ENCODE results near the gene TAL1.
"Not testable (repeated sequence)": the region's sequence is repeated elsewhere in the genome, so short reads cannot be mapped to it uniquely, and the experiment has no call there.

TAL1 gene

DNA sequence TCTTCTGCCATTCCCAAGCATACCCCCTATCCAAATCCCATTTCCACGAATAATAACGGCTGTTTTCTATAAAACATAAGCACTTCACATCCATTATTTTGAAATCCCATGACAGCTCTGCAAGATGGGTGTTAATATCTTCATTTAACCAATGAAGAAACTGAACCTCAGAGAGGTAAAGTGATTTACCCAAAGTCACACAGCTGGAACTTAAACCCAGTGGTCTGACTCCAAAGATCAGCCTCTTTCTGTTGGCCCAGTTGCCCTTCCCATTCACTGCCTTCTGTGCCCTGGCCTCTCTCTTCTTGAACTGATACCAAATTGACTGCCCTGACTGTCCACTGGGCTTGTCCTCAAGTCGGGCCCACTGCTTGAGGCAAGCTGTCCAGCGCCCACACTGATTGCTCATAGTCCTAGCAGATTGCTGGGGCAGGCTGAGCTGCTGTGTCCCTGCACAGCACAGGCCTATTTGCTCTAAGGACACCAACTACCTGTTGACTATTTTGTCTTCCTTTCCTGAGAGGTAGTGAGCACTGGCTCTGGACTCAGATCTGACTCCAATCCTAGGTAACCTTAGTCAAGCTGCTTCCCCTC, 19.3 kb downstream of the TAL1 start:
- intact Hi-C loops (cut with micrococcal nuclease): no loop called here

GRCh38 chr1:47211796-47212269, 20.2 kb downstream of the TAL1 start:
- Mint-ChIP-seq H3K27me3 (peaks cover 17% of the 10 kb centered on the region), H3K9me3 (no peaks in the 10 kb centered on the region), H3K36me3 (ENCODE audit: low read depth) (no peaks in the 10 kb centered on the region), H3K27ac (no peak overlapping the region), H3K4me1 (ENCODE audit: low read depth) (peaks cover 20% of the 10 kb centered on the region), H3K4me3 (peak overlapping the region; percentile 27)
- intact Hi-C loops (cut with micrococcal nuclease): no loop called here

More for the DNA sequence above, 19.3 kb downstream of the TAL1 start:
- H3K27ac Mint-ChIP-seq: no peak overlapping the region
- no peak overlapping the region for H3K4me3 Mint-ChIP-seq
- no peaks in the 10 kb centered on the region for H3K9me3 Mint-ChIP-seq
- H3K4me1 Mint-ChIP-seq (ENCODE audit: low read depth): peaks cover 21% of the 10 kb centered on the region
- no peaks in the 10 kb centered on the region for H3K36me3 Mint-ChIP-seq (ENCODE audit: low read depth)
- H3K27me3 Mint-ChIP-seq: peaks cover 20% of the 10 kb centered on the region

DNA sequence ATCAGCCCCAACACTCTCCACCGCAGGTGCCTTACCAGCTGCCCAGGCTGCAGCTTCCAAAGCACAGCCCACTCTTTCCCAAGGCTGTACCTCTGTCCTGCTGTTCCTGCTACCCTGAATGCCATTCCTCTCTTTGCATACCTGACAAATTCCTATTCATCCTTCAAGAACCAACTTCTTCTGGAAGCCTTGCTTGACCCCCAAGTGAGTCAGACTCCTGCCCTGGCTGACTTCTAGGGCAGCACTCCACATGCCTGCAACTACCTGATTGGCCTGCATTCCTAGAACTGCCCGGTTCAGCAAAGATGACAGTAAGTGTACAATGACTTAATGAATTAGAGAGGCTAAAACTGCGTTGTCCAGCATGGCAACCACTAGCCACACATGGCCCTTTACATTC, 21.4 kb downstream of the TAL1 start:
- no peak overlapping the region for H3K4me3 Mint-ChIP-seq
- H3K9me3 Mint-ChIP-seq: no peaks in the 10 kb centered on the region
- H3K27me3 Mint-ChIP-seq: peaks cover 22% of the 10 kb centered on the region
- H3K36me3 Mint-ChIP-seq (ENCODE audit: low read depth): no peaks in the 10 kb centered on the region
- H3K27ac Mint-ChIP-seq: peak overlapping the region; percentile 64
- intact Hi-C loops (cut with micrococcal nuclease): no loop called here
- peaks cover 12% of the 10 kb centered on the region for H3K4me1 Mint-ChIP-seq (ENCODE audit: low read depth)

GRCh38 chr1:47209725-47210325, 22.2 kb downstream of the TAL1 start:
- Mint-ChIP-seq H3K4me1 (ENCODE audit: low read depth) (peaks cover 11% of the 10 kb centered on the region), H3K9me3 (no peaks in the 10 kb centered on the region)
- intact Hi-C loops (cut with micrococcal nuclease): no loop called here

GRCh38 chr1:47209091-47209490, 22.9 kb downstream of the TAL1 start:
- H3K27me3 Mint-ChIP-seq: peaks cover 27% of the 10 kb centered on the region

More at GRCh38 chr1:47209725-47210325, 22.2 kb downstream of the TAL1 start:
- H3K36me3 Mint-ChIP-seq (ENCODE audit: low read depth): no peaks in the 10 kb centered on the region
- no peak overlapping the region for H3K27ac Mint-ChIP-seq
- no peak overlapping the region for H3K4me3 Mint-ChIP-seq
- H3K27me3 Mint-ChIP-seq: peaks cover 22% of the 10 kb centered on the region

DNA sequence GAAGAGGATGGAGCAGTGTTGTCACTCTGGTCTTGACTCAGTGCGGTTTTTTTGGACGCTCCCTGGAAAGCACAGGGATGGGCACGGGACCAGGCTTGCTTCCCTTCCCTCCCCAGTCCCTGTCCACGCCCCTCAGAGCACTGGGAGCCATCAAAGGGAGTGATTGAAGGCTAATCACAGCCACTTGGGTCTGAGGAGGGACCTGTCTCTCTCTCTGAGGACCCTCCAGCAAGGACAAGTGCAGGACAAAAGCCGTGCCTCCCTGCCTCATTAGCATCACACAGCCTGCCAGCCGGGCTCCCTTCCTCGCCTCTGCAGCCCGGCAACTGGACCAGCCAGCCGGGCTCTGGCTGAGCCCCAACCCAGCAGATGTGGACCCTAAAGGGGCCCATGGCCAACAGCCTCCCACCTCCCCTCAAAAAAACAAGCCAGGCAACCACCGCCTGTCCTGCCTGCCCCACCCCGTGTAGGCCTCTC, 23.6 kb downstream of the TAL1 start:
- H3K4me3 Mint-ChIP-seq: no peak overlapping the region
- intact Hi-C loops (cut with micrococcal nuclease): no loop called here
- no peaks in the 10 kb centered on the region for H3K9me3 Mint-ChIP-seq
- peak overlapping the region; percentile 15 for H3K27ac Mint-ChIP-seq
- H3K4me1 Mint-ChIP-seq (ENCODE audit: low read depth): peaks cover 11% of the 10 kb centered on the region
- H3K27me3 Mint-ChIP-seq: peaks cover 28% of the 10 kb centered on the region
- no peaks in the 10 kb centered on the region for H3K36me3 Mint-ChIP-seq (ENCODE audit: low read depth)

More at GRCh38 chr1:47209091-47209490, 22.9 kb downstream of the TAL1 start:
- Mint-ChIP-seq H3K9me3 (no peaks in the 10 kb centered on the region), H3K4me3 (no peak overlapping the region), H3K36me3 (ENCODE audit: low read depth) (no peaks in the 10 kb centered on the region), H3K4me1 (ENCODE audit: low read depth) (peaks cover 11% of the 10 kb centered on the region), H3K27ac (peak overlapping the region; percentile 9)
- intact Hi-C loops (cut with micrococcal nuclease): no loop called here

- no peaks in the 10 kb centered on the region for H3K36me3 Mint-ChIP-seq (ENCODE audit: low read depth)
- peaks cover 11% of the 10 kb centered on the region for H3K4me1 Mint-ChIP-seq (ENCODE audit: low read depth)
- intact Hi-C loops (cut with micrococcal nuclease): no loop called here
- H3K9me3 Mint-ChIP-seq: no peaks in the 10 kb centered on the region
- H3K27me3 Mint-ChIP-seq: peaks cover 31% of the 10 kb centered on the region
- H3K27ac Mint-ChIP-seq: peak overlapping the region; percentile 15
- H3K4me3 Mint-ChIP-seq: no peak overlapping the region
These were observed 24.1 kb downstream of the TAL1 start for GRCh38 chr1:47207803-47208373.

- Mint-ChIP-seq H3K4me1 (ENCODE audit: low read depth) (peaks cover 10% of the 10 kb centered on the region), H3K36me3 (ENCODE audit: low read depth) (no peaks in the 10 kb centered on the region), H3K27me3 (peaks cover 31% of the 10 kb centered on the region), H3K27ac (no peak overlapping the region), H3K4me3 (no peak overlapping the region), H3K9me3 (no peaks in the 10 kb centered on the region)
- intact Hi-C loops (cut with micrococcal nuclease): no loop called here
These were observed 26.1 kb downstream of the TAL1 start for GRCh38 chr1:47205918-47206317.

- H3K27ac Mint-ChIP-seq; H3K4me3 Mint-ChIP-seq; intact Hi-C loops (cut with micrococcal nuclease); H3K4me1 Mint-ChIP-seq (ENCODE audit: low read depth); H3K9me3 Mint-ChIP-seq; H3K36me3 Mint-ChIP-seq (ENCODE audit: low read depth): not testable (repeated sequence)
- peaks cover 34% of the 10 kb centered on the region for H3K27me3 Mint-ChIP-seq
These were observed 28.5 kb downstream of the TAL1 start for GRCh38 chr1:47203504-47203903.

- Mint-ChIP-seq H3K9me3 (no peaks in the 10 kb centered on the region), H3K27ac (no peak overlapping the region), H3K27me3 (peaks cover 29% of the 10 kb centered on the region), H3K36me3 (ENCODE audit: low read depth) (no peaks in the 10 kb centered on the region), H3K4me3 (no peak overlapping the region), H3K4me1 (ENCODE audit: low read depth) (no peaks in the 10 kb centered on the region)
- intact Hi-C loops (cut with micrococcal nuclease): no loop called here
These were observed 30.8 kb downstream of the TAL1 start for GRCh38 chr1:47201179-47201578.

- Mint-ChIP-seq H3K9me3 (no peaks in the 10 kb centered on the region), H3K36me3 (ENCODE audit: low read depth) (no peaks in the 10 kb centered on the region), H3K27ac (no peak overlapping the region), H3K27me3 (peaks cover 21% of the 10 kb centered on the region), H3K4me3 (no peak overlapping the region), H3K4me1 (ENCODE audit: low read depth) (peaks cover under 1% of the 10 kb centered on the region)
- intact Hi-C loops (cut with micrococcal nuclease): no loop called here
These were observed 33.8 kb downstream of the TAL1 start for GRCh38 chr1:47198214-47198613.

- Mint-ChIP-seq H3K27me3 (peaks cover 26% of the 10 kb centered on the region), H3K4me3 (no peak overlapping the region), H3K9me3 (no peaks in the 10 kb centered on the region), H3K36me3 (ENCODE audit: low read depth) (no peaks in the 10 kb centered on the region), H3K27ac (no peak overlapping the region), H3K4me1 (ENCODE audit: low read depth) (peaks cover 7% of the 10 kb centered on the region)
- intact Hi-C loops (cut with micrococcal nuclease): no loop called here
These were observed 35.4 kb downstream of the TAL1 start for GRCh38 chr1:47196622-47197021.

DNA sequence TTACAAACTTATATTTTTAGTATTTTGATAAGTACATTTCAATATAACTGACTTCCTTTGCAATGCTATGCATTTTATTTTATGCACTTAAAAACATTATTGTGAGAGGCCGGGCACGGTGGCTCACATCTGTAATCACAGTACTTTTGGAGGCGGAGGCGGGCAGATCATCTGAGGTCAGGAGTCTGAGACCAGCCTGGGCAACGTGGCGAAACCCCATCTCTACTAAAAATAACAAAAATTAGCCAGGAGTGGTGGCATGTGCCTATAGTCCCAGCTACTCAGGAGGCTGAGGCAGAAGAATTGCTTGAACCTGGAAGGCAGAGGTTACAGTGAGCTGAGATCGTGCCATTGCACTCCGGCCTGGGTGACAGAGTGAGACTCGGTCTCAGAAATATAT, 36.0 kb downstream of the TAL1 start:
- H3K36me3 Mint-ChIP-seq (ENCODE audit: low read depth); H3K4me3 Mint-ChIP-seq; H3K9me3 Mint-ChIP-seq; H3K27ac Mint-ChIP-seq; intact Hi-C loops (cut with micrococcal nuclease); H3K4me1 Mint-ChIP-seq (ENCODE audit: low read depth): not testable (repeated sequence)
- H3K27me3 Mint-ChIP-seq: peaks cover 27% of the 10 kb centered on the region

- Mint-ChIP-seq H3K36me3 (ENCODE audit: low read depth) (no peaks in the 10 kb centered on the region), H3K4me3 (no peak overlapping the region), H3K4me1 (ENCODE audit: low read depth) (peaks cover 17% of the 10 kb centered on the region), H3K27me3 (peaks cover 27% of the 10 kb centered on the region), H3K9me3 (no peaks in the 10 kb centered on the region), H3K27ac (peak overlapping the region; percentile 3)
- intact Hi-C loops (cut with micrococcal nuclease): loop anchor here (5.0 kb wide), 1 partner anchor 38 kb away; the partner anchor contains the start of gene TAL1
These were observed 37.7 kb downstream of the TAL1 start for GRCh38 chr1:47194311-47194710.

Data from dendritic cell treated with granulocyte-macrophage colony-stimulating factor and Interleukin-4, amounts not matched to agents 40 ng/mL and 50 ng/mL, for 4 days (primary cell).